Stimulated activated CD8-positive, alpha-beta memory T cell treated with anti-CD3 and anti-CD28 coated beads, Interleukin-2, amount 100 ng/mL, for 1 hour (primary cell): ENCODE measurements around the gene CFDP1.
A peak's percentile ranks its signal among the peaks of the same experiment; 100 is the strongest.
"Not testable (repeated sequence)": the region's sequence is repeated elsewhere in the genome, so short reads cannot be mapped to it uniquely, and the experiment has no call there.

ENCODE experiments used
- DNase-seq, 2 donors: peaks; one replicate each; pipeline ENCODE4 v3.0.0-alpha.2; 2020; ENCODE audit warnings: low read depth in 2 of 2

Gene CFDP1

DNA sequence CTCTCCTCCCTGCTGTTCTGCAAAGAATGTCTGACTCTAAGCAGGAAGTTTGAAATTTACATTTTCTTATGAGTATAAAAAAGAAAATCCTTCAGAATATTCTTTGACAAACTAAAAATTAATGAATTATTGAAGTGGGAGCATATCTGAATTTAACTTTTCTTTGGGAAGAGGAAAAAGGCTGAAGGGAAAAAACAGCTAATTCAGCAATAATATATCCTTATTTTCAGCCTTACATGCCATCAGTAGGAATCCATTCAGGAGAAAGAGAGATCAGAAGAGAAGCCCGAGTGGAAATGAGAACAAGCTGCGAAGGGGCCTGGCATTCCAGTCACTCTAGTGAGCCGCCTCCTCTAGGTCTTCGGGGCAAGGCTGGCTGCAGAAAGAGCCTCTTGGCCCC lies 140.1 kb downstream of the CFDP1 start:
- DNase-seq, result no peak

DNA sequence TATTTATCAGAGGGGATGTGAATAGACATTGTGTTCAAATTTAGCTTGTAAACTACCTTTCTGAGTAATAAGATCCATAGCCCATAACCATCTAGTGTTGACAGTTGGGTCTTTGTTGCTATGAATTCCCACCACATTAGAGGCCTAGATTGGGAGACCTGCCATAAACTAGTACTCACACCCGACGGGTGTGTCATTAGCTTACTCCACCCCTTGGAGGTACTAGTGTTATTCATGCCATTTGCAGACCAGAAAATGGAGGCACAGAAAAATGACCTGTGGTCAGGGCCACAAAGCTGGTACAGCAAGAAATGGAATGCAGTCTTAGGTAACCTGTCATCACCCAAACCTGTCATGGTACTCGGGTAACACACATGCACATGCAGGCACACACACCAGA lies 140.6 kb downstream of the CFDP1 start:
- DNase-seq, result no peak

DNA sequence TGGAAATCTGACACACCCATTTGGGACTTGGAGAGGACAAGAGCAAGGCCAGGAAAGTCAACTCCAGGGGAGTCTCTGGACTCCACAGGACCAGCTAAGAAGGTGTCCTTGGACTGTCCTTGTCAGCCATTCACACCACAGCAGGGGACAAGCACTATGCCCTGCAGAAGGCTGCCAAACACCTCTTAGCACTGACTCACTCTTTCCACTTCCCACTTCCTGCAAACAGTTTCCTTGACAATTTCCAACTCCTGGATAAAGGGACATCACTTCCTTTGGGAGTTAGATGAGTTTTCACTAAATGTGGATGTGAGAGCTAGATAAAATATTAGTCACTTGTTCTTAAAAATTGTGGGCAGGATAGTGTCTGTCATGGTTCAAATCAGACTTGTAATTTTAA lies 144.1 kb downstream of the CFDP1 start:
- no peak for DNase-seq

DNA sequence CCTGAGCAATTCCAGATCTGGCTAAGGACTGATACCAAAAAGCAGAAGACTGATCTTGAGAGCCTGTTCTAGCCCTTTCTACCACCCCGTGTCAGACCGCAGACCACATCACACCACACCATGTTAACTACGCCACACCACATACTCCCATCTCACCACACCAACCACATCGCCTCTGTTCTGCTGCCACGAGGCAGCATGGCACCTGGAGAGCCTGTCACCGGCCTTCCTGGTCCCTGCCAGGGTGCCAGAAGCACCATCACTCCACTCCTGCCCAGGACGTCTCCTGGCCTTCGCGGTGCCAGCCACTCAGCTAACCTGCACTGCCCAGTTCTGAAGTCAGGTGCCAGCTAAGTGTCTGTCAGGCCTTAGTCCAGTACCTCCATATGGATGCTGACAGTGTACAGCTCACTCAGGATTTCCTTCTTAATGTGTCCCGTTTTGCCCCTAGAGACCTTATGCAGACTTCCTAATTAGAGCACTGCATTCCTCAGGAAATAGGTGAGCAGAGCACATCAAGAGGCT lies 144.6 kb downstream of the CFDP1 start:
- peak; percentile 11 to 15 for DNase-seq

DNA sequence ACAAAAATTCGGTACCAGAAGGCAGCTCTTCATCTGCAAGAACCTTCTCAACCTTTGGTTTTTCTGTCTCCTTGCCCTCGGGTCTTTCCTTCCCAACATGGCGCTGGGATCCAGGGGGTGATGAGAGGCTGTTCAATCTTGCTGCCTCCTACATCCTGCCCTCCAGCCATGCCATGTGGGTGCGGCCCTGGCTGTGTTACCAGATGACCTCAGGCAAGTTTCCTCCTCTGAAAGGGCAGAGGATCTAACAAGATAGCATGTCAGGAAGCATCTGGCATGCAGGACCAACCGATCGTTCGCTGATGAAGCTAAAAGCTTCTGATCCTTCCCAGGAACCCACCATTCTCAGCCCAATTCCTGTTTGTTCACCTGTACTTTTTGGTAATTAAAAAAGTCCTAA lies 145.1 kb downstream of the CFDP1 start:
- DNase-seq, result no peak

DNA sequence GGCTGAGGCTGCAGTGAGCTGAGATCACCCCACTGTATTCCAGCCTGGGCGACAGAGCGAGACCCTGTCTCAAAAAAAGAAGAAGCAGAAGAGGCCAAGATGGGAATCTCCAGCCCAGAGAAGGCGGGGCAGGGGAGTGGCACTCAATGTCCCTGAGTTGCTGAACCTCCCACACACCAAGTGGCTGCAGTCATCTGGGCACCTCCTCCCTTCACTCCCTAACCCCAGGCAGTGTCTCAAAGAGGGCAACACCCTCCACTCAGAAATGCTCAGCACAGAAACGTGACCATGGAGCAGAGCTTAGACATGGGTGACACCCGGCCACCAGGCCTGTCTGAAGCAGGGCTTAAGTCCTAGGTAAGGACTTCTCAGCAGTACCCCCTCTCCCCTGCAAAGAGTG lies 145.6 kb downstream of the CFDP1 start:
- no peak for DNase-seq

DNA sequence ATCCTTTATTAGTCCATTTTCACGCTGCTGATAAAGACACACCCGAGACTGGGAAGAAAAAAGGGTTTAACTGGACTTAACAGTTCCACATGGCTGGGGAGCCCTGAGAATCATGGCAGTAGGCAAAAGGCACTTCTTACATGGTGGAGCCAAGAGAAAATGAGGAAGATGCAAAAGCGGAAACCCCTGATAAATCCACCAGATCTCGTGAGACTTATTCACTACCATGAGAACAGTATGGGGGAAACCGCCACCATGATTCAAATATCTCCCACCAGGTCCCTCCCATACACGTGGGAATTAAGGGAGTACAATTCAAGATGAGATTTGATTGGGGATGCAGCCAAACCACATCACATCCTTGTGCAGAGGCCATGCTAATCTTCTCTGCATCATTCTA lies 146.9 kb downstream of the CFDP1 start:
- DNase-seq, result no peak

DNA sequence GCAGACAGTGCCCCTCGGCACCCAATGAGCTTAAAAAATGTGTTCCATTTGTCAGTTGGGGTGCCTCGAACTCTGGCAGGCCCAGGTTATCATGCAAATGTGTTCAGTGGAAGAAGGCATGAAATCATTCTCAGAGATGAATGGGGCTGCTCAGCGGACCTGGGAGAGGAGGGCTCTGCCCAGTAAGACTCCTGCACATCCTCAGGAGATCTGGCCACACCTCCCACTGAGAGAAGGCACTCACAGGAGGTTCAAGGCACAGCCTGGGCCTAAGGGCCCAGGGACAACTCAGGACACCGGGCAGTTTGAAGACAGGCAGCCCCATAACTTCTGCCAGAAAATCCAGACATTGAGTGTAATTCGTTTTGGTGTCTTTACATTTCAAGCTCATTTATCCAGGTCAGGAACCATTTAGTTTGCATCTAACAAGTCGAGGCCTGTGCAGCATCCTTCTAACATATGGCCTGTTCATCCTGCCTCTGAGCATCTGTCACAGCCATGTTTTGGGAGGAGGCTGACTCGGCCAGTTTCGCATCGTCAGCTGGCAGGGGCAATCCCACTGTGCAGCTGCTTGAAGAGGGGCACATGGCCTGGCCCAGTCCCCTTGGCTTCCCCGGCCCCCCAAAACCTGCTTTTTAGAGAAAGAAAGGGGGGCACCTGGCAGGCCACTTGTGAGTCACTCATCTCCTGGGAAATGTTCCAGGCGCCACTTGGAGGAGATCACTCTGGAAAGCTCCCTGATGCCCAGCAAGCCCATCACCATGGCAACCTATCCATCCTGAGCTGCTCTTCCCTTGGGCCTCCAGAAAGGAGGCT lies 150.6 kb downstream of the CFDP1 start:
- no peak for DNase-seq

DNA sequence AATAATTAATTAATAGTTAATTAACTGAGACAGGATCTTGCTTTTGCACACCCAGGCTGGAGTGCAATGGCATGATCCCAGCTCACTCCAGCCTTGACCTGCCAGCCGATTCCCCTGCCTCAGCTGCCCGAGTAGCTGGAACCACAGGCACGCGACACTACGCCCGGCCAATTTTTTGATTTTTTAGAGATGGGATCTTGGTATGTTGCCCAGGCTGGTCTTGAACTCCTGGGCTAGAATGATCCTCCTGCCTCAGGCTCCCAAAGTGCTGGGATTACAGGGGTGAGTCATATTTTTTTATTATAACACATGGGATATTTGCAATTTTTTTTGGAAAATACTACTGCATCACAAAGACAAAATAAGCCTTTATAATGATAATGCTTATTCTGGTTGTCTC lies 151.5 kb downstream of the CFDP1 start:
- no peak for DNase-seq

DNA sequence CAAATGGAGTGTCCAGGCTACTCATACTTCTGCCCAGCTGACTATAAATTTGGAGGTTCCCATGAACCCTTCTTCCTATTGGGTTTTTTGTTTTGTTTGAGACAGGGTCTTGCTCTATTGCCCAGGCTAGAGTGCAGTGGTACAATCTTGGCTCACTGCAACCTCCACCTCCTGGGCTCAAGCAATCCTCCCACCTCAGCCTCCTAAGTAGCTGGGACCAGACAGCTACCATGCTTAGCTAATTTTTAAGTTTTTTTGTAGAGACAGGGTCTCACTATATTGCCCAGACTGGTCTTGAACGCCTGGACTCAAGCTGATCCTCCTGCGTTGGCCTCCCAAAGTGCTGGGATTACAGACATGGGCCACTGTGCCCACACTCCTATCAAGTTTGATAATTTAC lies 152.3 kb downstream of the CFDP1 start:
- DNase-seq, result not testable (repeated sequence)

DNA sequence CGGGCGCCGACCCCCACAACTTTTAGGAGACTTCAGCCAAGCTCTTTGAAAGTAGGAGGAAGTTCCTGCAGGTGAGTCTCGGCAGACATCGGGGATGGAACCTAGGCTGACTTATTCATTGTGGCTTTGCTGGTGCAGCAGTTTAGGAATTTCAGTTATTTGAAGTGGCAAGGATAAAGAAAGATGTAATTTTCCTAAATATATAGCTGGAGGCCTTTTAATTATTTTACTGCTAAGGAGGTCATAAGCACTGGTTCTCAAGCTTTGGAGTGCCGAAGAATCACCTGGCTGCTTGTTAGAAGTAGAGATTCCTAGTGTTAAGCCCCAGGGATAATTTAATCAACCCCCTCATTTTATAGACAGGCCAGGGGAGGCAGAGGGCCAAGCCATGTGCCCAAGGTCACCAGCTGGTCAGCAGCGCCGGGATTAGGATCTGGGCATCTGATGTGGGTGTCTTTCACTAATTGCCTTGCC lies 152.9 kb downstream of the CFDP1 start:
- DNase-seq, result no peak

DNA sequence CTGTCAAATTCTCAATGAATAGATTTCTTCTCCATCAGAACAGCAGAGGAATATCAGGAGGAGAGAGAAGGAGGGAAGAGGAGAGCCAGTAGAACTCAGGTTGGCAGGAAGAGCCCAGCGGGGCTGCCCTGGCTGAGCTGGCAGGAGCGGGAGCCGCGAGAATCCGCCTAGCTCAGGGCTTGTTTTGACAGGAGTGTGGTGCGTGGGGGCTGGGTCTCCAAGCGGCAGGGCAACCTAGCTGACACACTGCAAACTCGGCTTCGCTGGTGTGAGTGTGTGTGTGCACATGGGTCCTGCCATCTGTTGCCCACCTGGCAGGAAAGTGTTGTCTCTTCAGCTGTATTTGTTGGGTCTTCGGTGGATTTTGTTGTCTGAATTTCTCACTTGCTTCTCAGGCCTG lies 154.0 kb downstream of the CFDP1 start:
- DNase-seq, result no peak

DNA sequence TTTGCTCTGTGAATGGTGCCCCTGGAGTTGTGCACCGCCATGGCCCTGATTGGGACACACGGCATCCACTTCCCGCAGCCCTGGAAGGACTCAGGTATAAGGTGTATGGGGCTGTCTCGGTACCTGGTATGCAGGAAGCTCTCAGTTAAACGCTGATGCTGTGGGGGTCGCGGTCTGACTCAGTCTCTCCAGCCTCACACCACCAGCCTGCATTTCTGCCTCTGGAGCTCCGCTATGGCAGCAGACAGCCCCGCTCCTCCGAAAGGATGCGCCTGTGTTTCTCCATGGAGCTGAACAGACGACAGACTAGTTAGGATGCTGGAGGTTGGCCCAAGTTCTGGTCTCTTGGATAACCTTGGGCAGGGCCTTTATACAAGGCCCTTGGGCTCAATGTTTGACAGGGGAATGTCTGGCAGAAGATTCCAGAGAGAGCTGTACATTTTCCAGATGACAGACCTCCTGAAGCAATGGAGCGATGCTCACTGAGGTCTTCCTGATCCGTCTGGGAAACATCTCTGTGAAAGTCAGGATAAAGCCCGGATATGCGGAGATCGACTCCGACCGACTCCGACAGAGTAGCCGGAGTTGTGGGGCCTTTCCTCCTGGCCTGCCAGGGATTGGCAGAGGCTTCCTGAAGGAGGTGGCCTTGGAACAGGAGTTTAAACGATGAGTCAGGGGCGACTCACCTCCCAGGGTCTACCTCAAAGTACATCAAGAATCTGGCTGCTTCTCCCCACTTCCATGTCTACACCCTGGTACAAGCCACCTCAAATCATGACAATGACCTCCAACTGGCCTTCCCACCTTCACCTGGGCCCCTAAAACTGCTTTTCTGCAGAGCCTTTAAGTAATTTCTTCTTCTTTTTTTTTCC lies 160.0 kb downstream of the CFDP1 start:
- no peak for DNase-seq

DNA sequence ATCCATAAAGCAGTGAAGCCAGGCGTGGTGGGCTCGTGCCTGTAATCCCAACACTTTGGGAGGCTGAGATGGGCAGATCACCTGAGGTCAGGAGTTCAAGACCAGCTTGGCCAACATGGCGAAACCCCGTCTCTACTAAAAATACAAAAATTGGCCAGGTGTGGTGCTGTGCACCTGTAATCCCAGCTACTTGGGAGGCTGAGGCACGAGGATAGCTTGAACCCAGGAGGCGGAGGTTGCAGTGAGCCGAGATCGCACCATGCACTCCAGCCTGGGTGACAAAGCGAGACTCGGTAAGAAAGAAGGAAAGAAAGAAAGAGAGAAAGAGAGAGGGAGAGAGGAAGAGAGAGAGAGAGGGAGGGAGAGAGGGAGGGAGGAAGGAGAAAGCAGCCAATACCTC lies 160.7 kb downstream of the CFDP1 start:
- not testable (repeated sequence) for DNase-seq

DNA sequence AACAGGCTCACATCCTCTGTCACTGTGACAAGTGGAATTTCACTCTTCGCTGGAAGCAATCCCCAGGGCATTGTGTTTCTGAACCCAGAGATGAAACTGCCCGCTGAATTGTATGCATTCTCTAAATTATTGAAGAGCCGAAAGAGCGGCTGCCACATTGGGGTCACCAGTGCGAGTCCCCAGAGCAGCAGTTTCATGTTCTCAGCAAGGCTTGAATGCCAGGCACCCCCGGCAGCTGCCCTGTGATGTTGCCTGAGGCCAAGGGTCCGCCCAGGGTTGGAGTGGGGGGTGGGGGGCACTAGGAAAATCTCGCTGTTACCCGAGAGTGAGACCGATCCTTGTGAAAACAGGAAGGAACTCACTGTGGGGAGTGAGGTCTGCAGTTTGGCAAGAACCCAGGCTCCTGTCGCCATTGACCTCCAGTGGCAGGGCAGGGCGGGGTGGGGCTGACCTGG lies 161.2 kb downstream of the CFDP1 start:
- DNase-seq, result no peak

DNA sequence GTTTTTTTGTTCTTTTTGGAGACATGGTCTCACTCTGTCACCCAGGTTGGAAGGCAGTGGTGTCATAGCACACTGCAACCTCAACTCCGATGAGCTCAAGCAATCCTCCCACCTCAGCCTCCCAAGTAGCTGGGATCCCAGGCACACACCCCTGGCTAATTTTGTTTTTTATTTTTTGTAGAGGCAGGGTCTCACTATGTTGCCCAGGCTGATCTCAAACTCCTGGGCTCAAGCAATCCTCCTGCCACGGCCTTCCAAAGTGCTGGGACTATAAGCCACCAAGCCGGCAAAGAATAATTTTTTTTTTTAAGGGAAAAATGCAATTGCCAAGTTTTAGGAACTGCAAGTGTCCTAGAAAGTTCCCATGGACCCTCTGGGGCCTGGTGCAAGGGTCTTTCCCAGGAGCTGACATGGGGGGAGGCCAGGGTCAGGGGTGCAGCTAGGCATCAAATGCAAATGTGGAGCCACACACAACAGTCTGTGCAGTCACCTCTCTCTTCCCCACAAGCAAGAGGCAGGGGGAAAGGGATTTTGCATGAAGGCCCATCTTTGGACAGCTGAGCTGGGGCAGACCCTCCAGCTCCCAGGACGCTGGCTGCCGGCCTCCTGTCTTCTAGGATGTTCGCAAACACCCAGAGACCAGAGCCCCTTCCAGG lies 161.7 kb downstream of the CFDP1 start:
- no peak for DNase-seq

DNA sequence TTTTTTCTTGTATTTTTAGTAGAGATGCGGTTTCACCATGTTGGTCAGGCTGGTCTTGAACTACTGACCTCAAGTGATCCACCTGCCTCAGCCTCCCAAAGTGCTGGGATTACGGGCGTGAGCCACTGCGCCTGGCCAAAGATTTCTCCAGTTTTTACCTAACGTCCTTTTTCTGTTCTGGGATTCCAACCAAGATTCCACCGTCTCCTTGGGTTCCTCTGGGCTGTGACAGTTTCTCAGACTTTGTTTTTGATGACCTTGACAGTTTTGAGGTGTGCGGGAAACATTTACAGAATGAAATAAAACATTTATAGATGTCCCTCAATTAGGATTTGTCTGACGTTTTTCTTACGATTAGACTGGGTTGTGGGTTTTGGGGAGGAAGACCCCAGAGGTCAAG lies 163.9 kb downstream of the CFDP1 start:
- not testable (repeated sequence) for DNase-seq

DNA sequence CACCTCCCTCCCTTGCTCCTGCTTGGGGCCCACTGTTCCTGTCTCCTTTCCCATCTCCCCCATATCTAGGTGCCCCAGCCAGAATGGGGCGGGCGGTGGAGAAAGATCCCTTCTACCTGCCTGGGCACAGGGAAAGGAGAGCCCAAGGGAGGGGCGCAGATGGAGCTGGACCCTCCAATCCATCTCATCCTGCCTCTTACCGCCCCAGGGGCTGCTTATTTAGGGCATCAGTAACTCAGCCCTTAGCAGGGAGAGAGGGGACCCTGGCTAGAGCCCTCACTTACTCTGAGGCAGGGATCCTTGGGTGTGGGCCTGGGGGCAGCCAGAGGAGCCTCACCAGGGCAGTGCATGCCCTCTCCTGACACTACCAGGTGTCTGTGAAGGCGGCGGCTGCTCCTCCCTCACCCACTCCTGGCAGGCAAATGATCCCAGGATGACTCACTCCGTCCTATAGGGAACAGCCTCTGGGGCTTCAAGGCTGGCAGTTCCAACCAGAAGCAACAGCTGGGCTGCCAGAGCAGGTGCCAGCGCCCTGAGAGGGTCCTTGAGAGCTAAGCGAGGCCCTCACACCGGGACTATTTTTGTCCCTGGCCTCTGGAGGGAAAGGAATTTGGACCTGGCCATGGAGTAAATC lies 165.6 kb downstream of the CFDP1 start:
- DNase-seq, result no peak

DNA sequence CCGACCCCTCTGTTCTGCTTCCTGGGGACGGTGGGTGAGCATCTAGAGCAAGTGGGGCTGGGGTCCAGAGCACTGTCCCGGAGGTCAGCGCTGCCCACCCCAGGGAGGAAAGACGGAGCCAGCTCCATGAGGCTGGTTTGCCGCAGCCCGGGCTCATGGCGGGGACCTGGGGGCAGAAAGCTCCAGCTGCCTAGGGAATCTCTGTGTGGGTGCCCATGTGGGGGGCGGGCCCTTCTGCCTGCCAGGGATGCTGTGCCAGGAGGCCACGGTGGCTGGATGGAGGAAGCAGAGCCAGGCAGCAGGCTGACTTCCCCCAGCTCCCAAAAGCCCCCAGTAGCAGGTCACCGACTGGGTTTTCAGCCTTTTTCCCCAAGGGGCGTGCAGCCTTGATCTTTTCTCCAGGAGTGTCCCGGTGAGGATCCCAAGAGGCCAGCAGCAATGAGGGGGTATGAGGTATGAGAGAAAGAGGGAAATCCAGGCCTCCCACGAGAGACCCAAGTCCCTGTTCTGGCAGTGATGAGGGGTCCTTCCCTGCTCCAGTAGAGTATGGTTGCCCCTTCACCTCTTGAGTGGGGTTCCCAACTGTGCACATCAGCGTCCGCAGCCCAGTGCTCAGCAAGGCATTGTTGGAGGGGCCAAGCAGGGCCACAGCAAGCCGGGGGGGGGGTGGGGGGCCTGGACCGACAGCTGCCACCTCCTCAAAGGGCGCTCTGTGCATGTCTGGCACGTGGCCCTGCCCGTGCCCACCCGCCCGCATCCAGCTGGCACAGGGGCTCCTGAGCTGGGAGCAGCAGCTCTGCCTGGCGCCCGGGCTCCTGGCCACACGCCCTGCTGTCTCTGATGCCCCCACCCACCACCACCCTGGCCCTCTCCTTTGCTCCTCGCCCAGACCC lies 166.3 kb downstream of the CFDP1 start:
- DNase-seq, result no peak

DNA sequence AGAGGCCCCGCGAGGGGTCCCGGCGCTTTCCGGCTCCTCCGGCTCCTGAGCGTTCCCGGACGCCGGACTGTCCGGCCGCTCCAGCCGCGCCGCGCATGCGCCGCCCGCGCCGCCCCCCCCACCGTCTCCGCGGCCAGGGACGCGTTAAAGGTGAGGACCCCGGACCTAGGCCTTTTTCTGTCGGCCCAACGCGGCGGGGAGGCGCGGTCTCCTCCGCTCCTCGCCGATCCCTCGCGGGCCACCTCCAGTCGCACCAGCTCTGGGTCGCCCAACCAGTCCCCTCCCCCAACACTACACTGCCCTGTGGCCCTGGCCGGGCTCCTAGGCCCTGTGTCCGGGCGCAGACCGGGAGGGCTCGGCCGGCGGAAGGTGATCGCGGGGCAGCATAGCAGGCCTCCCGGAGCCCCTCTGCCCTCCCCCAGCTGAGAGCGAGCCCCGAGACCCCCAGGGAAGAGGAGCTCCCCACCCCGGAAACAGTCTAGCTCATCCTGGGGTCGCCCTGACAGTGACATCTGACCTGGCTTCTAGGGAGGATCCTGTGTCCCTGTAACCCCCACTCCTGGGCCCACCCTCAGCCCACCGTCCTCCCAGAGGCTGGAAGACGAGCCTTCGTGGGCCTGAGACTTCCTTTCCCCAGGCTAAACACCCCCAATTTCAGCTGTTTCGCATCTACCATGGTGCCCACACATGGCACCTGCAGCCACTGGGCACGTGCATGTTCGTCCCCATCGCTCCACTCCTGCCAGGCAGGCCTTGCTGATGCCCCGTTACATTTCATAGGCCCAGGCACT lies 167.2 kb downstream of the CFDP1 start:
- no peak for DNase-seq
